Measurements from ENCODE around the gene MYCBP2.

The MYCBP2 gene

GRCh38 chr13:77038907-77039480 is 287.9 kb downstream of the MYCBP2 start:
- H3K4me3 ChIP-seq (ENCODE audit: low read depth, low read length), result no peak overlapping the region
- in situ Hi-C loops (cut with HindIII; ENCODE audit: low sequenced_read_pairs), result no loop called here
- no peak for DNase-seq (ENCODE audit: low read depth)
- TF ChIP-seq, protein P1, sequence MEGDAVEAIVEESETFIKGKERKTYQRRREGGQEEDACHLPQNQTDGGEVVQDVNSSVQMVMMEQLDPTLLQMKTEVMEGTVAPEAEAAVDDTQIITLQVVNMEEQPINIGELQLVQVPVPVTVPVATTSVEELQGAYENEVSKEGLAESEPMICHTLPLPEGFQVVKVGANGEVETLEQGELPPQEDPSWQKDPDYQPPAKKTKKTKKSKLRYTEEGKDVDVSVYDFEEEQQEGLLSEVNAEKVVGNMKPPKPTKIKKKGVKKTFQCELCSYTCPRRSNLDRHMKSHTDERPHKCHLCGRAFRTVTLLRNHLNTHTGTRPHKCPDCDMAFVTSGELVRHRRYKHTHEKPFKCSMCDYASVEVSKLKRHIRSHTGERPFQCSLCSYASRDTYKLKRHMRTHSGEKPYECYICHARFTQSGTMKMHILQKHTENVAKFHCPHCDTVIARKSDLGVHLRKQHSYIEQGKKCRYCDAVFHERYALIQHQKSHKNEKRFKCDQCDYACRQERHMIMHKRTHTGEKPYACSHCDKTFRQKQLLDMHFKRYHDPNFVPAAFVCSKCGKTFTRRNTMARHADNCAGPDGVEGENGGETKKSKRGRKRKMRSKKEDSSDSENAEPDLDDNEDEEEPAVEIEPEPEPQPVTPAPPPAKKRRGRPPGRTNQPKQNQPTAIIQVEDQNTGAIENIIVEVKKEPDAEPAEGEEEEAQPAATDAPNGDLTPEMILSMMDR (IDR thresholded peaks at IDR 0.05; ENCODE audit: low read depth, low read length, missing control alignments), result no peak

DNA sequence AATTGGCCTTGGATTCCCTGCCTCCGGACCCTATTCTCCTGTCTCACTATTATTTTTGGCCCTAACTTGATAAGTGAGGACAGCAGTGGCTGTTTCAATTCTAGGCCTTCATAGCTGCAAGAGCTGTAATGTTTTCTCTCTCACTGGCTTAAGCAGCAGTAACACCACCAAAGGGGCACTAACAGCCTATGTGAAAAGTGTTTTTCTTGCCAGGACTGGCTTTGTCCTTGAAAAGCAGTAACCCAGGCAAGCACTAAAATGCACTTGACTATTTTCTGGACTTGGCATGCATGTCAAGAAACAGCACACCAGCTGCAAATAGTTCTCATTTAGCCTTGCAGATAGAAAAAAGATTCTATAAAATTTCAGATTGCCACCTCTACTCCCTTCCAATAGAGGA is 290.6 kb downstream of the MYCBP2 start:
- TF ChIP-seq, protein P1 (IDR thresholded peaks at IDR 0.05; ENCODE audit: low read depth, low read length, missing control alignments), result no peak
- no peak for DNase-seq (ENCODE audit: low read depth)
- H3K4me3 ChIP-seq (ENCODE audit: low read depth, low read length), result no peak overlapping the region
- in situ Hi-C loops (cut with HindIII; ENCODE audit: low sequenced_read_pairs), result no loop called here

DNA sequence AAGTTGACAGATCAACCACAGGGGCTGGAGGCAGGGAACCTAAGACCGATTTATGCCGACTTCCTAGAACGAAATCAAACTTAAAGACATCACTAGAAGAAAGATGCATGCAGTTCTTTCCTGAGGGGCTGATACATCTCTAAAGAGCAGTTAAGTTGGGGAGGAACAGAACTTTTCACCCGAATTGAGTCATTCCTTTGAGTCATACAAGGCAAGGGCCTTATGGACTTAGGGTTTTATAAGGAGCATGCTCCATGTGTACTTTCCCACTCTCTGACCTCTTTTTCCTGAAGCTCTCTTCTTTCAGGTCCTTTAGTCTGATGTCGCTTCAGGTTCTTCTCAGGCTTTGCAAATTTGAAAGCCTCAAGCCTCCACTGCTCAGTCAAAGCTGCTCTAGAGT is 292.0 kb downstream of the MYCBP2 start:
- DNase-seq (ENCODE audit: low read depth), result no peak
- in situ Hi-C loops (cut with HindIII; ENCODE audit: low sequenced_read_pairs), result no loop called here
- TF ChIP-seq, protein P1 (IDR thresholded peaks at IDR 0.05; ENCODE audit: low read depth, low read length, missing control alignments), result no peak
- H3K4me3 ChIP-seq (ENCODE audit: low read depth, low read length), result no peak overlapping the region

GRCh38 chr13:77033717-77034302 is 293.1 kb downstream of the MYCBP2 start:
- in situ Hi-C loops (cut with HindIII; ENCODE audit: low sequenced_read_pairs), result no loop called here
- TF ChIP-seq, protein P1 (IDR thresholded peaks at IDR 0.05; ENCODE audit: low read depth, low read length, missing control alignments), result no peak
- H3K4me3 ChIP-seq (ENCODE audit: low read depth, low read length), result no peak overlapping the region
- no peak for DNase-seq (ENCODE audit: low read depth)

DNA sequence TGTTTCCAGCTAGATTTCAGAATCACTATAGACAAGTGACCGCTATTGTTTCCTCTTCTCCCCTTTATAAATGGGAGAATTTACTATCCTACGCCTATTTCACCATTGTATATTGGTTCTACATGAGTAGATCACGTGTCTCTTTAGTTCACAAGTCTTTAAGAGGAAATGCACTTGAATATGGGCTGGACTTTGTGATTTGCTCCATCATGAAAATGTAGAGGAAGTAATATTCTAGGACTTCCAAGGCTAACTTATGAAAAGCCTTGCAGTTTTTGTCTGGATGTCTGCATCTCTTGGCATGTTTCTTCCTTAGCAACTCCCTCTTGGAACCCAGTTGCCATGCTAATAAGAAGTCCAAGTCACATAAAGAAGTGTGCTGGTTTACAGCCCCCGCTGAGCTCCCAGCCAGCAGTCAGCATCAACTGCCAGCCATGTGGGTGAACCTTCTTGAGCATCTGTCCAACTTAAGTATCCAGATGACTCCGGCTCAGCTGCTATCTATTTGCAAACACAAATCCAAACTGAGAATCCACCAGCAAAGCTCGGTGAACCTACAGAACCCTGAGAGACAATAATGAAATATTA is 295.1 kb downstream of the MYCBP2 start:
- TF ChIP-seq, protein P1 (IDR thresholded peaks at IDR 0.05; ENCODE audit: low read depth, low read length, missing control alignments), result no peak
- H3K4me3 ChIP-seq (ENCODE audit: low read depth, low read length), result no peak overlapping the region
- no peak for DNase-seq (ENCODE audit: low read depth)
- in situ Hi-C loops (cut with HindIII; ENCODE audit: low sequenced_read_pairs), result no loop called here

DNA sequence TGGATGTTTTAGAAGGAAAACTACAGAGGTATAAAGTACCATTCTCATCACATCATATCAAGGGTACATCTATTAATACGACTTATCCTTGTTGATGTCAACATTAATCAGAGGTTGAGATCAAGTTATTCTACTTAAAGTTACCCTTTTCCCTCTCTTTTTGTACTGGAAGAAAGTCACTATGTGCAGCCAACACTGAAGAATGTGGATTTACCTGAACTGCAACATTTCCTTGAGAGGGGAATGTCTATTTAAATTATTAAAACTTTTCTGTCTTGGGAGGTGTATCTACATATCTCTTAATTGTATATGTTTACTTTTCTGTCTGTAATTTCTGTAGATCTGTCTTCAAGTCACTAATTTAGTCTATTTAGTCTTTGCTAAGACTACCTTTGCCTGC is 297.5 kb downstream of the MYCBP2 start:
- TF ChIP-seq, protein P1 (IDR thresholded peaks at IDR 0.05; ENCODE audit: low read depth, low read length, missing control alignments), result no peak
- H3K4me3 ChIP-seq (ENCODE audit: low read depth, low read length), result no peak overlapping the region
- in situ Hi-C loops (cut with HindIII; ENCODE audit: low sequenced_read_pairs), result no loop called here
- no peak for DNase-seq (ENCODE audit: low read depth)
